HFFc6 (cell line): ENCODE measurements around the gene BEND2. TPM values are rescaled to one million over a fixed set of nuclear protein-coding genes. Genes with fewer than 3 reads are reported as not detected.

Source experiments
- DNase-seq: peaks from one replicate; pipeline ENCODE4 v3.0.0-alpha.2; 2018
- H3K27ac Mint-ChIP-seq: 2 replicates; pipeline ENCODE4 v1.8.0; 2020; ENCODE audit warnings: mild to moderate bottlenecking, mixed read lengths
- H3K27me3 Mint-ChIP-seq: 2 replicates; pipeline ENCODE4 v1.8.0; 2021; ENCODE audit warnings: mild to moderate bottlenecking, moderate library complexity, mixed read lengths; ENCODE audit not compliant: insufficient read depth
- H3K36me3 Mint-ChIP-seq: 2 replicates; pipeline ENCODE4 v1.8.0; 2021; ENCODE audit warnings: low read depth, mixed read lengths
- H3K4me1 Mint-ChIP-seq: 2 replicates; pipeline ENCODE4 v1.8.0; 2020; ENCODE audit warnings: low read depth, mixed read lengths
- H3K4me3 Mint-ChIP-seq: 2 replicates; pipeline ENCODE4 v1.8.0; 2020; ENCODE audit warnings: mild to moderate bottlenecking, moderate library complexity, mixed read lengths
- H3K9me3 Mint-ChIP-seq: 2 replicates; pipeline ENCODE4 v1.8.0; 2020; ENCODE audit warnings: mild to moderate bottlenecking, mixed read lengths
- CTCF ChIP-seq: fragments of 200-600 bp; sonication (generic); IDR thresholded peaks from 2 replicates; pipeline ENCODE4 v1.5.0; 2021; ENCODE audit warnings: antibody characterized with exemption, mild to moderate bottlenecking
- total RNA-seq, 6 experiments: library from RNA; stranded (reverse); fragmentation: NEBNext Ultra II Directional; extraction: Animal tissue kit (Norgen Biotek cat#: 25700); gene quantifications; 2 replicates in 1 of 6; 3 replicates in 5 of 6; pipeline ENCODE4 v1.2.3, GENCODE V29; 2021

Gene BEND2
- total RNA-seq, 6 experiments from 2014 or later: not detected

- DNase-seq: no peak
- H3K4me3 Mint-ChIP-seq: no peak overlapping the region
- no peaks in the 10 kb centered on the region for H3K27me3 Mint-ChIP-seq
- no peak for TF ChIP-seq CTCF
- H3K4me1 Mint-ChIP-seq: no peaks in the 10 kb centered on the region
- H3K36me3 Mint-ChIP-seq: no peaks in the 10 kb centered on the region
- no peak overlapping the region for H3K27ac Mint-ChIP-seq
- H3K9me3 Mint-ChIP-seq: peaks cover 3% of the 10 kb centered on the region
Observed at GRCh38 chrX:18160369-18160768, 60.3 kb downstream of the BEND2 start.

- no peak overlapping the region for H3K27ac Mint-ChIP-seq
- no peak for DNase-seq
- peaks cover 3% of the 10 kb centered on the region for H3K9me3 Mint-ChIP-seq
- H3K4me3 Mint-ChIP-seq: no peak overlapping the region
- H3K36me3 Mint-ChIP-seq: no peaks in the 10 kb centered on the region
- H3K27me3 Mint-ChIP-seq: no peaks in the 10 kb centered on the region
- no peaks in the 10 kb centered on the region for H3K4me1 Mint-ChIP-seq
- TF ChIP-seq CTCF: no peak
Observed at GRCh38 chrX:18158963-18159362, 61.7 kb downstream of the BEND2 start.

- H3K36me3 Mint-ChIP-seq: no peaks in the 10 kb centered on the region
- no peaks in the 10 kb centered on the region for H3K4me1 Mint-ChIP-seq
- peaks cover 7% of the 10 kb centered on the region for H3K9me3 Mint-ChIP-seq
- no peak for DNase-seq
- no peak overlapping the region for H3K27ac Mint-ChIP-seq
- H3K4me3 Mint-ChIP-seq: no peak overlapping the region
- H3K27me3 Mint-ChIP-seq: no peaks in the 10 kb centered on the region
- no peak for TF ChIP-seq CTCF
Observed at GRCh38 chrX:18151649-18152048, 69.0 kb downstream of the BEND2 start.

GRCh38 chrX:18151157-18151556 lies 69.5 kb downstream of the BEND2 start:
- Mint-ChIP-seq H3K27me3 (no peaks in the 10 kb centered on the region), H3K36me3 (no peaks in the 10 kb centered on the region), H3K4me3 (no peak overlapping the region), H3K4me1 (no peaks in the 10 kb centered on the region), H3K9me3 (peaks cover 7% of the 10 kb centered on the region; the same call in 1 of the 2 replicates), H3K27ac (no peak overlapping the region)
- no peak for DNase-seq
- TF ChIP-seq CTCF: no peak

- H3K9me3 Mint-ChIP-seq: peaks cover 7% of the 10 kb centered on the region; the same call in 1 of the 2 replicates
Observed at GRCh38 chrX:18149454-18149853, 71.2 kb downstream of the BEND2 start.

More at GRCh38 chrX:18149454-18149853, 71.2 kb downstream of the BEND2 start:
- Mint-ChIP-seq H3K36me3 (no peaks in the 10 kb centered on the region), H3K27me3 (no peaks in the 10 kb centered on the region), H3K4me3 (no peak overlapping the region), H3K4me1 (no peaks in the 10 kb centered on the region), H3K27ac (no peak overlapping the region)
- DNase-seq: no peak
- TF ChIP-seq CTCF: no peak
